Measurements from ENCODE around the gene THG1L. TPM values are rescaled to one million over a fixed set of nuclear protein-coding genes. Genes with fewer than 3 reads are reported as not detected.

THG1L gene
- total and polyA plus RNA-seq, 10 of the 15 experiments (the other 5 are each of a cell fraction or from before 2014, with no cell fraction given): 24.8 to 58.0 (median 34.5) TPM

GRCh38 chr5:157731272-157732129 is at the start of gene THG1L (continued):
- TF ChIP-seq KAT2A (conservative IDR thresholded peaks at IDR 0.05; ENCODE audit: control insufficient read depth, low read depth, low read length) (no peak), E4F1 (IDR thresholded peaks at IDR 0.05; ENCODE audit: borderline replicate concordance, partially characterized antibody) (peak; percentile 61), SUPT20H (IDR thresholded peaks at IDR 0.05; ENCODE audit: borderline replicate concordance, control insufficient read depth, low read depth, low read length) (no peak), YY1 (IDR thresholded peaks at IDR 0.05; ENCODE audit: low read depth, low read length) (peak; percentile 83), SMAD5 (IDR thresholded peaks at IDR 0.05; ENCODE audit: low read depth) (peak; percentile 94; the same call in 1 of the 2 replicates), SPI1 (IDR thresholded peaks at IDR 0.05; ENCODE audit: borderline replicate concordance, insufficient read depth, low read depth, low read length) (no peak), FOS (IDR thresholded peaks at IDR 0.05; ENCODE audit: borderline replicate concordance, extremely low read depth, insufficient read length) (no peak), ZNF217 (IDR thresholded peaks at IDR 0.05) (no peak), MYB (IDR thresholded peaks at IDR 0.05; ENCODE audit: borderline replicate concordance, low read depth, low read length) (no peak), ZNF274 (IDR thresholded peaks at IDR 0.05; ENCODE audit: insufficient read depth, insufficient read length) (no peak)
- TF ChIP-seq, protein P1, sequence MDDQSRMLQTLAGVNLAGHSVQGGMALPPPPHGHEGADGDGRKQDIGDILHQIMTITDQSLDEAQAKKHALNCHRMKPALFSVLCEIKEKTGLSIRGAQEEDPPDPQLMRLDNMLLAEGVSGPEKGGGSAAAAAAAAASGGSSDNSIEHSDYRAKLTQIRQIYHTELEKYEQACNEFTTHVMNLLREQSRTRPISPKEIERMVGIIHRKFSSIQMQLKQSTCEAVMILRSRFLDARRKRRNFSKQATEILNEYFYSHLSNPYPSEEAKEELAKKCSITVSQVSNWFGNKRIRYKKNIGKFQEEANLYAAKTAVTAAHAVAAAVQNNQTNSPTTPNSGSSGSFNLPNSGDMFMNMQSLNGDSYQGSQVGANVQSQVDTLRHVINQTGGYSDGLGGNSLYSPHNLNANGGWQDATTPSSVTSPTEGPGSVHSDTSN (IDR thresholded peaks at IDR 0.05; ENCODE audit: insufficient replicate concordance, low read depth, low read length): peak; percentile 45

All from GM12878 (cell line).